Progenitor cell of endocrine pancreas (in vitro differentiated cells): Measurements from ENCODE around the gene ABHD17A. TPM values are rescaled to one million over a fixed set of nuclear protein-coding genes. Genes with fewer than 3 reads are reported as not detected.

ENCODE experiments used
- DNase-seq: peaks from one replicate; pipeline ENCODE4 v3.0.0; 2021; ENCODE audit warnings: low spot score; ENCODE audit not compliant: unreplicated experiment
- H3K27ac Mint-ChIP-seq: 2 replicates; pipeline ENCODE4 v1.8.0; 2021; ENCODE audit warnings: mild to moderate bottlenecking, moderate library complexity, mixed read lengths
- H3K27me3 Mint-ChIP-seq: 2 replicates; pipeline ENCODE4 v1.8.0; 2021; ENCODE audit warnings: mixed read lengths
- H3K36me3 Mint-ChIP-seq: 2 replicates; pipeline ENCODE4 v1.8.0; 2022; ENCODE audit warnings: mixed read lengths; ENCODE audit not compliant: insufficient read depth
- H3K4me1 Mint-ChIP-seq: 2 replicates; pipeline ENCODE4 v1.8.0; 2021; ENCODE audit warnings: low read depth, mixed read lengths
- H3K4me3 Mint-ChIP-seq: 2 replicates; pipeline ENCODE4 v1.8.0; 2021; ENCODE audit warnings: low read depth, mild to moderate bottlenecking, moderate library complexity, mixed read lengths
- H3K9me3 Mint-ChIP-seq: 2 replicates; pipeline ENCODE4 v1.8.0; 2021; ENCODE audit warnings: low read depth, mixed read lengths
- total RNA-seq: library from RNA; stranded (reverse); gene quantifications from 2 replicates; pipeline ENCODE4 v1.2.1, GENCODE V29; 2021
- TF ChIP-seq, protein P1 (sequence below): fragments of 200-600 bp; sonication (generic); IDR thresholded peaks from one replicate; pipeline ENCODE4 v1.5.0; 2021; ENCODE audit warnings: antibody characterized with exemption, mild to moderate bottlenecking; ENCODE audit not compliant: unreplicated experiment

ABHD17A gene
- total RNA-seq, 1 donor from 2014 or later = 48.8 TPM

DNA sequence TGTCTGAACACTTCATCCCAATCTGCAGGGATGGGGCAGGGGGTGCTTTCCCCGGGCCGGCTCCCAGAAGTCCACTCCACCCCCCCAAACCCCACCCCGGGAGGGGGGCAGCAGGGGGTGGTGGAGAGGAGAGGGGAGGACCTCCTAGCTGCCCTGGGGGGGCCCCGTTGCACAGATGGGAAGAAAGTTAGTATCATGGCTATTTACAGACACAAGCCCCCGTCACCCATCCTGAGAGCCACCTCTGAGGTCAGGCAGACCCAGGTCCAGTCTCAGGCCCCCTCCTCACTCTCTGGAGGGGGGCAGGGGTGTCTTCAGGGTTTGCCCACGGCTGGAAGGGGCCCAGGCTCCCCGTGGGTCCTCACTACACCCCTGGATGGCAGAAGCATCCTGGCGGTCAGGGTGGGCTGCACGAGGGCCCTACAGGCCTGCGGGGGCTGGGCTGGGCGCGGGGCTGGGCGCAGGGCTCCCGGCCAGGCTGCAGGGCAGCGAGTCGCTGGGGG, 31.2 kb downstream of the ABHD17A start:
- DNase-seq = no peak
- TF ChIP-seq, protein P1, sequence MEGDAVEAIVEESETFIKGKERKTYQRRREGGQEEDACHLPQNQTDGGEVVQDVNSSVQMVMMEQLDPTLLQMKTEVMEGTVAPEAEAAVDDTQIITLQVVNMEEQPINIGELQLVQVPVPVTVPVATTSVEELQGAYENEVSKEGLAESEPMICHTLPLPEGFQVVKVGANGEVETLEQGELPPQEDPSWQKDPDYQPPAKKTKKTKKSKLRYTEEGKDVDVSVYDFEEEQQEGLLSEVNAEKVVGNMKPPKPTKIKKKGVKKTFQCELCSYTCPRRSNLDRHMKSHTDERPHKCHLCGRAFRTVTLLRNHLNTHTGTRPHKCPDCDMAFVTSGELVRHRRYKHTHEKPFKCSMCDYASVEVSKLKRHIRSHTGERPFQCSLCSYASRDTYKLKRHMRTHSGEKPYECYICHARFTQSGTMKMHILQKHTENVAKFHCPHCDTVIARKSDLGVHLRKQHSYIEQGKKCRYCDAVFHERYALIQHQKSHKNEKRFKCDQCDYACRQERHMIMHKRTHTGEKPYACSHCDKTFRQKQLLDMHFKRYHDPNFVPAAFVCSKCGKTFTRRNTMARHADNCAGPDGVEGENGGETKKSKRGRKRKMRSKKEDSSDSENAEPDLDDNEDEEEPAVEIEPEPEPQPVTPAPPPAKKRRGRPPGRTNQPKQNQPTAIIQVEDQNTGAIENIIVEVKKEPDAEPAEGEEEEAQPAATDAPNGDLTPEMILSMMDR = no peak
- H3K27ac Mint-ChIP-seq = no peak overlapping the region
- H3K27me3 Mint-ChIP-seq = peaks cover under 1% of the 10 kb centered on the region
- H3K36me3 Mint-ChIP-seq = peaks cover 1% of the 10 kb centered on the region
- no peaks in the 10 kb centered on the region for H3K9me3 Mint-ChIP-seq
- no peak overlapping the region for H3K4me3 Mint-ChIP-seq
- peaks cover 1% of the 10 kb centered on the region for H3K4me1 Mint-ChIP-seq

DNA sequence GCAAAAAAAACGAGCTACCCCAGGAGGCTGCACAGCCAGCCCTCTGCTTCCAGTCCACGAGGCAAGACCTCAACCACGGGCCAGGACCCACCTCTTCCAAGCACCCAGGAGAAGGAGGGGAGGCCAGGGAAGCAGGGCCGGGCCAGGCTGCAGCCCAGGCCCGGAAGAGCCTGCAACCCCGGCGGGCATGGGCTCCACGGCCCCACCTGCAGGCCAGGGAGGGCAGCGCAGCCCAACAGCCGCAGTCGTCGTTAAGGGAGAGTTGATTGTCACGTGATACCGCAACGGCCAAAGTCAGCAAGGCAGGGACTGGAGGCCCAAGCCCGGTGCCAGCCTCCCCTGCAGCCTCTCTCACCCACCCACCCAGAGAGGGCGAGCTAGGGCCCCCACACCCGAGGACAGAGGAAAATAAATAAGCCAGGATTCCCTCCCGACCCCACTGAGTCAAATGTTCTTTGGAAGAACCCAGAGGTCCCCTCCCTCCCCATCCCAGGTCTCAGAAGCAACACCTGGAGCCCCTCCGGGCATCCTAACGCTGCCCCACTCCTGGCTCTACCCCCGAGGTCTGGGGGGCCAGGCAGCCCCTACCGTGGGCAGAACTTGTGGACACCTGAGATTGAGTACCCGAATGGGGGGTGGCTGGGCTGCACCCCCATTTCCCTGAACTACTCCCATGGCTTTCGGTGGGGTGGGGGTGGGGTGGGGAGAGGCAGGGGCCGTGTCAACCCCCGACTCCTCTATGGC, 31.8 kb downstream of the ABHD17A start:
- no peak overlapping the region for H3K27ac Mint-ChIP-seq
- peaks cover 1% of the 10 kb centered on the region for H3K36me3 Mint-ChIP-seq
- no peak overlapping the region for H3K4me3 Mint-ChIP-seq
- TF ChIP-seq, protein P1 = peak; percentile 75
- H3K4me1 Mint-ChIP-seq = peaks cover 1% of the 10 kb centered on the region
- no peaks in the 10 kb centered on the region for H3K9me3 Mint-ChIP-seq
- peak; percentile 62 for DNase-seq
- H3K27me3 Mint-ChIP-seq = no peaks in the 10 kb centered on the region

DNA sequence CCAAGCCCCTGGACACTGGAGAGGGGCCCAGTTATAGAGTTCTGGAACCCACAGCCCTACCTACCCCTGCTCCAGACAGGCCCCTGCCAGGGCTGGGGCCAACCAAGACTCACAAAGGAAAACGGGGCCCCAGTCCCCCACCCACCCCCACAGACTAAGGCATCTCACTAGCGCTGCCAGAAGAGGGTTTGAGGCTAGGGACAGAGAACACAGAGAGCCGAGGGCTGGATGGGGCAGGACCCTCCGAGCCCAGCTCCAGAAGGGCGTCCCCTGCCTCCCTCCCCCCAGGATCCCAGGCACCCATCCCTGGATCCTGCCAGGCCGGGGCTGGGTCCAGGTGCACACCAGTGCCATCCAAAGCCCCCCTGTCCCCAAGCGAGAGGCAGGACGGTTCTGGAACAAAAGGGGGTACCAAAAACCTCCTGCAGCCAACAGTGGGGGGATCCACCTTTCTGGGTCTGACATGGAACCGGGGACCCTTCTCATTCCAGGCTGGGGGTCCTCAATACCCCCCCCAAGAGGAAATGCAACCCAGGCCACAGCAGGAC, 32.6 kb downstream of the ABHD17A start:
- TF ChIP-seq, protein P1 = no peak
- Mint-ChIP-seq H3K27ac (no peak overlapping the region), H3K9me3 (no peaks in the 10 kb centered on the region), H3K36me3 (peaks cover 1% of the 10 kb centered on the region), H3K4me3 (no peak overlapping the region), H3K4me1 (peaks cover 1% of the 10 kb centered on the region), H3K27me3 (no peaks in the 10 kb centered on the region)
- DNase-seq = no peak

DNA sequence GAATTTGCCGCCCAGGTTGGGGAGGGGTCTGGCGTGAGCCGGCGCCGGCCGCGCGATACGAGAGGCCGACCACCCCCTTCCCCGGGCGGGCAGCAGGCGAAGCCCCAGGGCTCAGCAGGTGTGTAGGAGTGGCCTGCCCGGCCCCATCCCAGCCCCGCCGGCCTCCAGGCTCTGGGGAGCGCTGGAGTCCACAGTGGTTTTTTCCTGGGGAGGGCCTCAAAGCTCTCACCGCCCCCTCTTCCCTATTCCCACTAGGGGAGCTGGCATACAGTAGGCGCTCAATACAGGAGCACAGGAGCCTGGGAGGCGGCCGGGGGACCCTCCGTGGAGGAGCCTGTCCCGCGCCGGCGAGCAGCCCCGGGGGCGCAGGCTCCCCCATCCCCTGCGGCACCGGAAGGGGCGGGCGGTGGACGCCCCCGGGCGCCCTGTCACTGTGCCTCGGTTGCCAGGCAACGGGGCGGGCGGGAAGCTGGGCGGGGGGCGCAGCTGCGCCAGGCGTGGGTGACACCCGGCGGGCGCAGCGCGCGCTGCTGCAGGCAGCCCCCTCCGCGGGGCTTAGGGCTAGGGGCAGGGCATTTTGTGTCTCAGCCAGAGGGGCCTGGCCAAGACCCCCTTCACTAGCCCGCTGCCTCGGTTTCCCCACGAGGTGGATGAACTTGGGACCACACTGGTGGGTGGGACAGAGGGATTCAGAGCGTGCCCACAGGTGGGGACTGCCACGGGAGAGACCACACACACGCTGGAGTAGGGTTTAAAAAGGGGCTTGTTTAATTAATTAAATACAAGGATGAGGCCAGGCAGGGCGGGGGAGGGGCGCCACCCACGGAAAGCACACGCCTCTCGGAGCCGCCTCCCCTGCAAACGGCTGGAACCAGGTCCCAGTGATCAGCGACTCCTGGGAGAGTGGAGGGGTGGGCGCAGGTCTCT, 33.4 kb downstream of the ABHD17A start:
- no peaks in the 10 kb centered on the region for H3K9me3 Mint-ChIP-seq
- H3K27me3 Mint-ChIP-seq = no peaks in the 10 kb centered on the region
- peaks cover 7% of the 10 kb centered on the region for H3K4me1 Mint-ChIP-seq
- no peak overlapping the region for H3K27ac Mint-ChIP-seq
- DNase-seq = no peak
- no peak overlapping the region for H3K4me3 Mint-ChIP-seq
- H3K36me3 Mint-ChIP-seq = peaks cover 1% of the 10 kb centered on the region
- TF ChIP-seq, protein P1 = no peak
